ENCODE data around the gene COG5. TPM values are rescaled to one million over a fixed set of nuclear protein-coding genes. Genes with fewer than 3 reads are reported as not detected.

COG5 gene
- total and polyA plus RNA-seq, 10 donors: 3.6 to 86.6 (median 48.7) TPM

DNA sequence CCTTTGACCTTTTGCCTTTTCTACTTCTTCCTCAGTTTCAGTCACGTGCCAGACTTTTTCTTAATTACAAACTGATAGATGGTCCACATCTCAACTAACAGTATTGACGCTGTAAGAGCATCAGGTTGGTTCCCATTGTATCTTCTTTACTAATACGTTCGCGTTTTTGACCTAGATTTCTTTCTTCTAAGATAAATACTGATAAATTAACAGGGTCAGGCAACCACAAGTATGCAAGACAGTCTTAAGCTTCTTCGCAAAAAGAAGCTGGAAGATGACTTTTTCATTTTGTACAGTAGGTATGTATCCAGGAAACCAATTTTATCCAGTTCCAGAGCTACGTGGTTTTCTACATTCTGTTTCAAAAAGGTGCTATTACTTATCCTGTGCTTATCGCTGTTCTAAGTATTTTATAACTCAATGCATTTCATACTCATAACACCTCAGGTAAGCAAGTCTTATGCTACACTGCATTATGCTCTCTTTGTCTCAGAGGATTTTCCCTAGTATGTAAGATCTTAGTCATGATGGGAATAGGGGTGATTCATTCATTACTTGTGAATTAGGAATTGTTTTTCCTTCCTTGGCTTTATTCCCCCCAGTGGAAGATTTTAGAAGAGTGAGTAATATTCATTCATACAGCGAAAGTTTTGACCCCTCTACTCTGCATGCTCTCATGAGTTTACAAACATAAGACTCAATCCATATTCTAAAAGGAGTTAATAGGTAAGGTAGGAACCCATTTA lies 1.0 kb upstream of the COG5 start:
- Histone ChIP-seq H3K4me3 (peak overlapping the region; percentile 58 to 98 (median 90)), H3K36me3 (peaks cover 0 to 2% (median 0%) of the 10 kb centered on the region in 6 donors), H3K9me3 (no peaks in the 10 kb centered on the region), H3K27me3 (replicated peaks in 1 of 7) (no peaks in the 10 kb centered on the region), H3K4me1 (peaks cover 12 to 58% (median 49%) of the 10 kb centered on the region in 6 donors), H3K27ac (peak overlapping the region in 7 of 8 donors; percentile 87 to 96 (median 94))
- intact Hi-C loops (cut with DNase I; ENCODE audit: low total_unique reads): no loop called here
- WGBS, 5 donors: 53 to 61% (median 58%) methylated on average over 9 of the region's 9 CpGs
- DNase-seq: no peak
- TF ChIP-seq POLR2A (IDR thresholded peaks at IDR 0.05): no peak
- TF ChIP-seq POLR2AphosphoS5 (IDR thresholded peaks at IDR 0.05): no peak
- TF ChIP-seq, protein P1, sequence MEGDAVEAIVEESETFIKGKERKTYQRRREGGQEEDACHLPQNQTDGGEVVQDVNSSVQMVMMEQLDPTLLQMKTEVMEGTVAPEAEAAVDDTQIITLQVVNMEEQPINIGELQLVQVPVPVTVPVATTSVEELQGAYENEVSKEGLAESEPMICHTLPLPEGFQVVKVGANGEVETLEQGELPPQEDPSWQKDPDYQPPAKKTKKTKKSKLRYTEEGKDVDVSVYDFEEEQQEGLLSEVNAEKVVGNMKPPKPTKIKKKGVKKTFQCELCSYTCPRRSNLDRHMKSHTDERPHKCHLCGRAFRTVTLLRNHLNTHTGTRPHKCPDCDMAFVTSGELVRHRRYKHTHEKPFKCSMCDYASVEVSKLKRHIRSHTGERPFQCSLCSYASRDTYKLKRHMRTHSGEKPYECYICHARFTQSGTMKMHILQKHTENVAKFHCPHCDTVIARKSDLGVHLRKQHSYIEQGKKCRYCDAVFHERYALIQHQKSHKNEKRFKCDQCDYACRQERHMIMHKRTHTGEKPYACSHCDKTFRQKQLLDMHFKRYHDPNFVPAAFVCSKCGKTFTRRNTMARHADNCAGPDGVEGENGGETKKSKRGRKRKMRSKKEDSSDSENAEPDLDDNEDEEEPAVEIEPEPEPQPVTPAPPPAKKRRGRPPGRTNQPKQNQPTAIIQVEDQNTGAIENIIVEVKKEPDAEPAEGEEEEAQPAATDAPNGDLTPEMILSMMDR (IDR thresholded peaks at IDR 0.05 in 8 of 11, conservative IDR thresholded peaks at IDR 0.05 in 3 of 11): no peak

DNA sequence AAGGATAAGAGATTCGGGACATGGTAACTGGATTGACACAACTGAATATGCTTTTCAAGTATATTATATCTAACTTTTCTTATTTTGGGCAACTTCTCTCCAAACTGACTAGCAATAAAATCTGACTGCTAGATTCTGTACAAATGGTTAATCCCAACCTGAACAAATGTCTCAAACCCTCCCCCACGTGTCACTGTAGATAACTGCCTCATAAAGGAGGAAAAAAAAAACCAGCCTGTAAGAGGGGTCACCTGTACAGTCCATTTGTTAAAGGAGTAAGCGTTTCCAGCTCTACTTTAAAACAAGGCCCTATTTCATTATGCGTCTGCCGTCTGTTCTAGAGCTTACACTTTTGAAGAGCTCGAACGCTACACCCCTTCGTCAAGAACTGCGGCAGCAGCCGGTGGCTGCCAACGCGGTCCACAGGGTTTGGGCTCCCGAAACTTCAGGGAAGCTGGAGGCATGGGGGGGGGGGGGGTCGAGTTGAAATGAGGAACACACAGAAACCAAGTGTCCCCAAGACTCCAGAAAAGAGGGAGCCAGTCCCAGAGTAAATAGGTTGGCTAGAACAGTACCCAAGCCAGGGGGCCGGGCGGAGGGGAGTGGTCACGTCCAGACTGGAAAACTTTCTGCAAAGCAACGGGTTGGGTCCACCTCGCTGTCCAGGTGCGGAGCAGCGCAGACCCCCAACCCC lies 492 bp downstream of the COG5 start:
- Histone ChIP-seq H3K4me1 (peaks cover 12 to 68% (median 55%) of the 10 kb centered on the region in 6 donors), H3K27me3 (replicated peaks in 1 of 7) (no peaks in the 10 kb centered on the region), H3K36me3 (peaks cover 0 to 2% (median 0%) of the 10 kb centered on the region in 6 donors), H3K27ac (peak overlapping the region; percentile 43 to 96 (median 94)), H3K9me3 (no peaks in the 10 kb centered on the region), H3K4me3 (peak overlapping the region; percentile 58 to 98 (median 90))
- WGBS, 5 donors: 3 to 5% (median 4%) methylated on average over 19 to 21 of the region's 21 CpGs
- intact Hi-C loops (cut with DNase I; ENCODE audit: low total_unique reads): no loop called here
- no peak for DNase-seq
- TF ChIP-seq, protein P1 (IDR thresholded peaks at IDR 0.05 in 8 of 11, conservative IDR thresholded peaks at IDR 0.05 in 3 of 11): no peak

DNA sequence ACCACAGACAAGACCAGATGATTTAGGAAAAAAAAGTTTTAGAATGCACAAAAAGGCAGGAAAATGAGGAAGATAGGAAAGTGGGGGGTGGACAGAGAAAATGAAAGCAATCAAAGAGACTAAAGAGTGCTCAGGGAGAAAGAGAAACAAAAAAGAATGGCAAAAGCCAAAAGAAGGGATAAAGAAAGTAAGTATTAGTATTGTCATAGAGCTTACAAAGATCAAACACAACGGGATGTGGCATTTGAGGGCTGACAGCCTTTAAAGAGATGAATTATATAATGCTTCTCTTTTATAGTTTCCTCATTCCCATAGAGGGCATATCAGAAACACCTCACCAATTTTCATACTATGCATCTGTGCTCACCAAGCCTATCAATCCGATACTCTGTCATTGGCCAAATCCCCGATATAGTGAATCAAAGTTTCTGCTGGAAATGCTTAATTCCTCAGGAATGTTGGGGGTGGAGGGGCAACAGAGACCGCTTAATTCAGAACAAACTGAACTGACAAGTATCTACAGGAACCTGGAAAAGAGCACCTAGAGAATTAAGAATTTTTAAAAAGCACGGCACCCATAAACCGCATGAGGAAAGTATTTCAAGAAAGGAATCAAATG lies 2.7 kb downstream of the COG5 start:
- Histone ChIP-seq H3K4me1 (peaks cover 12 to 72% (median 55%) of the 10 kb centered on the region in 6 donors), H3K27ac (peak overlapping the region in 4 of 8 donors; percentile 9 to 58 (median 48)), H3K36me3 (peaks cover 0 to 24% (median 9%) of the 10 kb centered on the region in 6 donors), H3K4me3 (no peak overlapping the region), H3K27me3 (replicated peaks in 1 of 7) (no peaks in the 10 kb centered on the region), H3K9me3 (no peaks in the 10 kb centered on the region)
- DNase-seq: no peak
- intact Hi-C loops (cut with DNase I; ENCODE audit: low total_unique reads): no loop called here
- WGBS, 5 donors: 62 to 84% (median 65%) methylated on average over 6 of the region's 6 CpGs
- TF ChIP-seq POLR2A (IDR thresholded peaks at IDR 0.05) (no peak), POLR2AphosphoS5 (IDR thresholded peaks at IDR 0.05) (no peak)
- TF ChIP-seq, protein P1 (IDR thresholded peaks at IDR 0.05 in 8 of 11, conservative IDR thresholded peaks at IDR 0.05 in 3 of 11): no peak
